A549 (cell line): Measurements from ENCODE around the gene TIMMDC1. TPM values are rescaled to one million over a fixed set of nuclear protein-coding genes. Genes with fewer than 3 reads are reported as not detected.

Experiments used
- ATAC-seq, 2 experiments: fragments of 200-7000 bp in 1 of 2; fragments of >200 bp in 1 of 2; cut with Nextera tagmentation in 1 of 2; cut with Tn5 transposase in 1 of 2; 3 replicates each; pipeline versions ENCODE4 v1.8.0 to v1.9.1; 2018 to 2020; ENCODE audit warnings: mild to moderate bottlenecking in 1 of 2, moderate library complexity in 1 of 2
- CTCF ChIA-PET: fragments of 300-600 bp; sonication (Branson Sonifier 250); formaldehyde crosslinking; extraction: SDS; loops from one replicate; lab custom pipeline; 2021; ENCODE audit warnings: antibody characterized with exemption, inconsistent platforms; lab: Yijun Ruan, JAX
- POLR2A ChIA-PET: fragments of 350-600 bp; formaldehyde crosslinking; extraction: SDS; loops from one replicate; lab custom pipeline; 2021; ENCODE audit warnings: antibody characterized with exemption, inconsistent platforms; lab: Yijun Ruan, JAX
- DNase-seq, 2 experiments: peaks; one replicate each; pipeline versions ENCODE4 v3.0.0 to v3.0.0-alpha.2; 2011 to 2016; ENCODE audit warnings: low read depth in 1 of 2, low spot score in 1 of 2
- FAIRE-seq: peaks from 2 replicates; lab custom pipeline; 2011; peaks lifted over from hg19 to GRCh38; lab: Jason Lieb, UNC
- H3K27ac ChIP-seq, 2 experiments: fragments of >200 bp; sonication (Bioruptor Twin); formaldehyde crosslinking; 3 replicates each; pipeline ENCODE4 v1.5.1; 2016 to 2017
- H3K4me1 ChIP-seq: fragments of >200 bp; sonication (Bioruptor Twin); formaldehyde crosslinking; 3 replicates; pipeline ENCODE4 v1.6.1; 2016
- H3K4me2 ChIP-seq: fragments of >200 bp; sonication (Bioruptor Twin); formaldehyde crosslinking; 3 replicates; pipeline ENCODE4 v1.6.1; 2016
- H3K4me3 ChIP-seq: fragments of >200 bp; sonication (Bioruptor Twin); formaldehyde crosslinking; 3 replicates; pipeline ENCODE4 v1.5.1; 2016
- H3K9me3 ChIP-seq: fragments of >200 bp; sonication (Bioruptor Twin); formaldehyde crosslinking; 3 replicates; pipeline ENCODE4 v1.6.1; 2016
- BHLHE40 ChIP-seq: IDR thresholded peaks from 2 replicates; pipeline ENCODE4 v1.6.1; 2012; ENCODE audit warnings: low read depth, low read length, inconsistent platforms
- CBX2 ChIP-seq: fragments of 200-600 bp; sonication (generic); IDR thresholded peaks from 2 replicates; pipeline ENCODE4 v1.6.1; 2016; ENCODE audit warnings: low read depth, mild to moderate bottlenecking, borderline replicate concordance
- EP300 ChIP-seq, 2 experiments: fragments of >200 bp; sonication (Bioruptor Twin); formaldehyde crosslinking; IDR thresholded peaks; 2 replicates in 1 of 2; 3 replicates in 1 of 2; pipeline ENCODE4 v1.6.1; 2016 to 2017
- FOSB ChIP-seq: fragments of 250-450 bp; sonication (Bioruptor Pico); IDR thresholded peaks from 2 replicates; pipeline ENCODE4 v1.5.0; 2020; ENCODE audit warnings: mild to moderate bottlenecking, moderate library complexity
- HOXA7 ChIP-seq: fragments of 250-450 bp; sonication (Bioruptor Pico); IDR thresholded peaks from 2 replicates; pipeline ENCODE4 v1.5.0; 2020; ENCODE audit warnings: mild to moderate bottlenecking, moderate library complexity
- HOXB5 ChIP-seq: fragments of 250-450 bp; sonication (Bioruptor Pico); IDR thresholded peaks from 2 replicates; pipeline ENCODE4 v1.5.0; 2020; ENCODE audit warnings: mild to moderate bottlenecking, moderate library complexity
- JUN ChIP-seq, 2 experiments: fragments of >200 bp; sonication (Bioruptor Twin); formaldehyde crosslinking; IDR thresholded peaks; 2 replicates in 1 of 2; 3 replicates in 1 of 2; pipeline ENCODE4 v1.6.1; 2016 to 2017
- KDM5A ChIP-seq: fragments of 200-600 bp; sonication (generic); IDR thresholded peaks from 2 replicates; pipeline ENCODE4 v1.6.1; 2016; ENCODE audit warnings: antibody characterized with exemption, mild to moderate bottlenecking
- NPAS2 ChIP-seq: fragments of 250-450 bp; sonication (Bioruptor Pico); IDR thresholded peaks from 2 replicates; pipeline ENCODE4 v1.8.0; 2022; ENCODE audit warnings: mild to moderate bottlenecking, moderate library complexity, borderline replicate concordance
- POLR2AphosphoS2 ChIP-seq: conservative IDR thresholded peaks from 2 replicates; pipeline ENCODE4 v1.6.1; 2012; ENCODE audit warnings: low read length, improper control_type of control experiment, inconsistent platforms
- RAD21 ChIP-seq, 2 experiments: fragments of >200 bp in 1 of 2; sonication (Bioruptor Twin) in 1 of 2; formaldehyde crosslinking in 1 of 2; IDR thresholded peaks in 1 of 2; conservative IDR thresholded peaks in 1 of 2; 2 replicates in 1 of 2; 3 replicates in 1 of 2; pipeline ENCODE4 v1.6.1; 2012 to 2018; ENCODE audit warnings: inconsistent platforms in 1 of 2
- RARB ChIP-seq: fragments of 250-450 bp; sonication (Bioruptor Pico); IDR thresholded peaks from 2 replicates; pipeline ENCODE4 v1.8.0; 2021; ENCODE audit warnings: mild to moderate bottlenecking, moderate library complexity
- ZC3H11A ChIP-seq: fragments of 450-650 bp; IDR thresholded peaks from 2 replicates; pipeline ENCODE4 v1.6.1; 2014; ENCODE audit warnings: antibody characterized with exemption, mild to moderate bottlenecking
- ZSCAN20 ChIP-seq: fragments of 250-450 bp; sonication (Bioruptor Pico); IDR thresholded peaks from 2 replicates; pipeline ENCODE4 v1.8.0; 2022; ENCODE audit warnings: mild to moderate bottlenecking, moderate library complexity
- WGBS: methylation state at CpG from one replicate; pipeline ENCODE4 v1.1.6; 2017; ENCODE audit errors: missing lambda C conversion rate; 5-methylcytosine and 5-hydroxymethylcytosine counted together
- polyA plus RNA-seq, 4 experiments: library from polyadenylated mRNA; depleted of rRNA in 3 of 4; stranded (reverse); fragments of >200 nt; fragmentation: RNase III in 1 of 4; extraction: RNeasy Plus Mini Kit Qiagen cat#74134 plus additional on column Dnase treatment in 1 of 4; gene quantifications; 2 replicates in 3 of 4; 3 replicates in 1 of 4; pipeline ENCODE4 v1.2.3, GENCODE V29; 2011 to 2017
- TF ChIP-seq, protein P1 (sequence below): fragments of 200-600 bp; sonication (generic); IDR thresholded peaks from 2 replicates; pipeline ENCODE4 v1.6.1; 2016; ENCODE audit warnings: antibody characterized with exemption, mild to moderate bottlenecking, moderate library complexity
- TF ChIP-seq, protein P2 (sequence below): fragments of 150-350 bp; IDR thresholded peaks from 2 replicates; pipeline ENCODE4 v1.6.1; 2014; ENCODE audit warnings: low read depth, mild to moderate bottlenecking, low read length
- TF ChIP-seq, protein P3 (sequence below): fragments of >200 bp; sonication (Bioruptor Twin); formaldehyde crosslinking; IDR thresholded peaks from 3 replicates; pipeline ENCODE4 v1.5.1; 2016

The TIMMDC1 gene
- polyA plus RNA-seq, 2 of the 4 experiments (the other 2 are of a cell fraction) = 90.1 to 135 TPM

DNA sequence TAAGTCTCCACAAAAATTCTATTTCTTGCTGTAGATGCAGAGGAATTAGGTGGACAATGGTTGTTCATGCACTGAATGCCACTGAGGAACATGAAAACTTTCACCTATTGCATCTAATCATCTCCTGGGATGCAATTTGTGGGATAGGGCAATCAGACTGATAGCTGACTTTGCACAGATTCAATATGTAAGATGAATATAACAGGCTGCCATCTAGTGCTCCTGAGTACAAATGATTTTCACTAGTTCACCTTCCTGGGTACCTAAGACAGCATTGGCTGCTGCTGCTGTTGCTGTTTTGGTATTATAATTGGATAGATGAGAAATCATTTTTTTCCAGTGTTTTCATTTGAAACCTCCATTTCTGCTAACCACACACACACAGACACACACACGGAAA is 19.7 kb downstream of the TIMMDC1 start:
- 91% methylated on average over 1 of the region's 1 CpG for WGBS
- FAIRE-seq (no peak), ATAC-seq (no peak), DNase-seq (no peak)
- POLR2A ChIA-PET = no interaction called here
- no peak overlapping the region for H3K4me2 ChIP-seq
- H3K4me3 ChIP-seq = no peak overlapping the region
- H3K27ac ChIP-seq = no peak overlapping the region
- no peak for TF ChIP-seq FOSB (CRISPR knock-in tag)
- TF ChIP-seq, protein P1, sequence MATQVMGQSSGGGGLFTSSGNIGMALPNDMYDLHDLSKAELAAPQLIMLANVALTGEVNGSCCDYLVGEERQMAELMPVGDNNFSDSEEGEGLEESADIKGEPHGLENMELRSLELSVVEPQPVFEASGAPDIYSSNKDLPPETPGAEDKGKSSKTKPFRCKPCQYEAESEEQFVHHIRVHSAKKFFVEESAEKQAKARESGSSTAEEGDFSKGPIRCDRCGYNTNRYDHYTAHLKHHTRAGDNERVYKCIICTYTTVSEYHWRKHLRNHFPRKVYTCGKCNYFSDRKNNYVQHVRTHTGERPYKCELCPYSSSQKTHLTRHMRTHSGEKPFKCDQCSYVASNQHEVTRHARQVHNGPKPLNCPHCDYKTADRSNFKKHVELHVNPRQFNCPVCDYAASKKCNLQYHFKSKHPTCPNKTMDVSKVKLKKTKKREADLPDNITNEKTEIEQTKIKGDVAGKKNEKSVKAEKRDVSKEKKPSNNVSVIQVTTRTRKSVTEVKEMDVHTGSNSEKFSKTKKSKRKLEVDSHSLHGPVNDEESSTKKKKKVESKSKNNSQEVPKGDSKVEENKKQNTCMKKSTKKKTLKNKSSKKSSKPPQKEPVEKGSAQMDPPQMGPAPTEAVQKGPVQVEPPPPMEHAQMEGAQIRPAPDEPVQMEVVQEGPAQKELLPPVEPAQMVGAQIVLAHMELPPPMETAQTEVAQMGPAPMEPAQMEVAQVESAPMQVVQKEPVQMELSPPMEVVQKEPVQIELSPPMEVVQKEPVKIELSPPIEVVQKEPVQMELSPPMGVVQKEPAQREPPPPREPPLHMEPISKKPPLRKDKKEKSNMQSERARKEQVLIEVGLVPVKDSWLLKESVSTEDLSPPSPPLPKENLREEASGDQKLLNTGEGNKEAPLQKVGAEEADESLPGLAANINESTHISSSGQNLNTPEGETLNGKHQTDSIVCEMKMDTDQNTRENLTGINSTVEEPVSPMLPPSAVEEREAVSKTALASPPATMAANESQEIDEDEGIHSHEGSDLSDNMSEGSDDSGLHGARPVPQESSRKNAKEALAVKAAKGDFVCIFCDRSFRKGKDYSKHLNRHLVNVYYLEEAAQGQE = no peak
- TF ChIP-seq, protein P2, sequence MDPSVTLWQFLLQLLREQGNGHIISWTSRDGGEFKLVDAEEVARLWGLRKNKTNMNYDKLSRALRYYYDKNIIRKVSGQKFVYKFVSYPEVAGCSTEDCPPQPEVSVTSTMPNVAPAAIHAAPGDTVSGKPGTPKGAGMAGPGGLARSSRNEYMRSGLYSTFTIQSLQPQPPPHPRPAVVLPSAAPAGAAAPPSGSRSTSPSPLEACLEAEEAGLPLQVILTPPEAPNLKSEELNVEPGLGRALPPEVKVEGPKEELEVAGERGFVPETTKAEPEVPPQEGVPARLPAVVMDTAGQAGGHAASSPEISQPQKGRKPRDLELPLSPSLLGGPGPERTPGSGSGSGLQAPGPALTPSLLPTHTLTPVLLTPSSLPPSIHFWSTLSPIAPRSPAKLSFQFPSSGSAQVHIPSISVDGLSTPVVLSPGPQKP = no peak
- no peak for TF ChIP-seq POLR2AphosphoS2
- no peak for TF ChIP-seq CBX2
- no peak for TF ChIP-seq RARB (CRISPR knock-in tag)
- TF ChIP-seq NPAS2 (CRISPR knock-in tag) = no peak
- no peak for TF ChIP-seq HOXB5
- TF ChIP-seq EP300 (IDR thresholded peaks at IDR 0.05) = no peak
- TF ChIP-seq ZSCAN20 (CRISPR knock-in tag) = no peak
- TF ChIP-seq ZC3H11A = no peak
- TF ChIP-seq, protein P3, sequence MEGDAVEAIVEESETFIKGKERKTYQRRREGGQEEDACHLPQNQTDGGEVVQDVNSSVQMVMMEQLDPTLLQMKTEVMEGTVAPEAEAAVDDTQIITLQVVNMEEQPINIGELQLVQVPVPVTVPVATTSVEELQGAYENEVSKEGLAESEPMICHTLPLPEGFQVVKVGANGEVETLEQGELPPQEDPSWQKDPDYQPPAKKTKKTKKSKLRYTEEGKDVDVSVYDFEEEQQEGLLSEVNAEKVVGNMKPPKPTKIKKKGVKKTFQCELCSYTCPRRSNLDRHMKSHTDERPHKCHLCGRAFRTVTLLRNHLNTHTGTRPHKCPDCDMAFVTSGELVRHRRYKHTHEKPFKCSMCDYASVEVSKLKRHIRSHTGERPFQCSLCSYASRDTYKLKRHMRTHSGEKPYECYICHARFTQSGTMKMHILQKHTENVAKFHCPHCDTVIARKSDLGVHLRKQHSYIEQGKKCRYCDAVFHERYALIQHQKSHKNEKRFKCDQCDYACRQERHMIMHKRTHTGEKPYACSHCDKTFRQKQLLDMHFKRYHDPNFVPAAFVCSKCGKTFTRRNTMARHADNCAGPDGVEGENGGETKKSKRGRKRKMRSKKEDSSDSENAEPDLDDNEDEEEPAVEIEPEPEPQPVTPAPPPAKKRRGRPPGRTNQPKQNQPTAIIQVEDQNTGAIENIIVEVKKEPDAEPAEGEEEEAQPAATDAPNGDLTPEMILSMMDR = no peak
- no peak for TF ChIP-seq JUN (IDR thresholded peaks at IDR 0.05)
- H3K9me3 ChIP-seq = 0 out of 3 replicates have a peak, but pooled peaks cover 5% of the 10 kb centered on the region
- CTCF ChIA-PET = interaction anchor here (0.8 kb wide), 1 partner anchor 42 kb away, joined by 3 read pairs; no protein-coding TSS in a partner anchor
- H3K4me1 ChIP-seq = no peaks in the 10 kb centered on the region

DNA sequence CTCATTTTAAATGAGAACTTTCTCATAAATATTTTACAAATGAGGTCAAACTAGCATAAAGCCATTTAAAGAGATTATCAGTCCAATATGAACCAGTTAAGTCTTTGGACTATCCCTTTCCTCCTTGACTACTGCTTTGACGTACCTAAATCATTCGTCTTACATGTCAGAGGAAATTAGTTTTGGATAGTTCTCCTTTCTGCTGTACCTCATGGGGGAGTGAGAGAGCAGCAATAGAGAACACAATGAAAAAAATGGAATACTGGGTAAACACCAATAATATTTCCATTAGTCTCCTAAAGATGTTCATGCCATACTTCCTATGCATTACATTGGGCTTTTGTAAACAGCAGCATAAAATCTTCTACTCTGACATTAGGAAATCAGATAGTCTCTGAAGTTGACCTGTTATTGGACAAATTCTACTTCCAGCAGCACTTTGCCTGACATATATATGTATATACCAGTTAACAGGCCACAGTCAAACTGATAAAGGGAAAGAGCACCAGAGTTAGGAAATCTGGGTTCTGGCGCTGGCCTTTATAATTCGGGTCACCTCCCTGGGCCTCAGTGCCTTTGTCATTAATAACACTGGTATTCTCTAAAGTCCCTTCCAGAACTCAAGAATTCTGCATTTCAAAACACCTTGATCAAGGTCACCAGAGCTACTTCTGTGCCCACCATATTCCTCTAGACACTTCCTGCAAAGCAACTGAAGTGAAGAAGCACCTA is 26.8 kb downstream of the TIMMDC1 start:
- DNase-seq (no peak), FAIRE-seq (peak; percentile 77), ATAC-seq (peak in 1 of 2 experiments; percentile 44; a peak in 2 of 6 replicates)
- H3K4me3 ChIP-seq = no peak overlapping the region
- TF ChIP-seq KDM5A = no peak
- TF ChIP-seq, protein P3 = 0 out of 3 replicates have a peak, but pooled peaks have one; percentile 18
- peak; percentile 24 to 34; a peak in 2 of 5 replicates for TF ChIP-seq RAD21 (conservative IDR thresholded peaks at IDR 0.05 in 1 of 2, IDR thresholded peaks at IDR 0.05 in 1 of 2)
- TF ChIP-seq HOXA7 (CRISPR knock-in tag) = no peak
- TF ChIP-seq BHLHE40 = no peak
- CTCF ChIA-PET = no interaction called here
- POLR2A ChIA-PET = no interaction called here
- 90% methylated on average over 4 of the region's 4 CpGs for WGBS
- H3K27ac ChIP-seq = no peak overlapping the region
- H3K4me2 ChIP-seq = no peak overlapping the region
- no peaks in the 10 kb centered on the region for H3K9me3 ChIP-seq
- no peaks in the 10 kb centered on the region for H3K4me1 ChIP-seq
